Effector memory CD4-positive, alpha-beta T cell (primary cell): ENCODE results near the gene GPM6B.

Experiments
- DNase-seq, 3 donors: peaks; one replicate each; pipeline ENCODE4 v3.0.0-alpha.2; 2020
- H3K27ac ChIP-seq: 2 replicates; pipeline ENCODE4 v1.7.0; 2013; ENCODE audit warnings: mild to moderate bottlenecking, low read length, moderate library complexity; ENCODE audit not compliant: insufficient read depth, poor library complexity, severe bottlenecking
- H3K27me3 ChIP-seq: replicated peaks from 2 replicates; pipeline ENCODE4 v1.7.0; 2013; ENCODE audit warnings: mild to moderate bottlenecking, low read length; ENCODE audit not compliant: insufficient read depth, control insufficient read depth, poor library complexity, severe bottlenecking
- H3K36me3 ChIP-seq: 2 replicates; pipeline ENCODE4 v1.7.0; 2013; ENCODE audit warnings: mild to moderate bottlenecking, low read length, moderate library complexity; ENCODE audit not compliant: control insufficient read depth, insufficient read depth
- H3K4me1 ChIP-seq: 2 replicates; pipeline ENCODE4 v1.7.0; 2013; ENCODE audit warnings: low read length, mild to moderate bottlenecking; ENCODE audit not compliant: control insufficient read depth, insufficient read depth, poor library complexity, severe bottlenecking
- H3K4me3 ChIP-seq: 2 replicates; pipeline ENCODE4 v1.7.0; 2013; ENCODE audit warnings: low read length, low read depth, mild to moderate bottlenecking; ENCODE audit not compliant: insufficient read depth, poor library complexity, severe bottlenecking
- H3K9me3 ChIP-seq: 2 replicates; pipeline ENCODE4 v1.7.0; 2013; ENCODE audit warnings: mild to moderate bottlenecking, low read length, moderate library complexity; ENCODE audit not compliant: control insufficient read depth

The GPM6B gene

DNA sequence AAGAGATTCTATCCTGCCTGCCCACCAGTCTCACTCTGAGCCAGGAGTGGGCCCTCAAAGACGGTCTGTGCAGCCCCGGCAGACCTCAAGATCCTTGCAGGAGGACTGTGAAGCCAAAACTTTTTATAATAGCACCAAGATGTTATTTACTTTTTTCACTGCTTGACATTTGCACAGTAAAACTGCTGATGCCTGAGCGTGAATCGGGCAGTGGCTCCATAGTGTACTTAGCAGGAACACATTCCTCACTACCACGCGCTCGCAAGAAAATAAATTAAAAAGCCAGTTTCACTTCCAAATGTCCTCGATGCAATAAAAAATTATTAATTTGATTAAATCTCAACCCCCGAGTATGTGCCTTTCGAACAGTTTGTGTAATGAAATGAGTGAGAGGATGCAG, 22.5 kb downstream of the GPM6B start:
- DNase-seq = no peak
- H3K36me3 ChIP-seq = no peaks in the 10 kb centered on the region
- no peak overlapping the region for H3K27ac ChIP-seq
- H3K4me3 ChIP-seq = no peak overlapping the region
- no peaks in the 10 kb centered on the region for H3K9me3 ChIP-seq
- H3K4me1 ChIP-seq = no peaks in the 10 kb centered on the region
- no peaks in the 10 kb centered on the region for H3K27me3 ChIP-seq

DNA sequence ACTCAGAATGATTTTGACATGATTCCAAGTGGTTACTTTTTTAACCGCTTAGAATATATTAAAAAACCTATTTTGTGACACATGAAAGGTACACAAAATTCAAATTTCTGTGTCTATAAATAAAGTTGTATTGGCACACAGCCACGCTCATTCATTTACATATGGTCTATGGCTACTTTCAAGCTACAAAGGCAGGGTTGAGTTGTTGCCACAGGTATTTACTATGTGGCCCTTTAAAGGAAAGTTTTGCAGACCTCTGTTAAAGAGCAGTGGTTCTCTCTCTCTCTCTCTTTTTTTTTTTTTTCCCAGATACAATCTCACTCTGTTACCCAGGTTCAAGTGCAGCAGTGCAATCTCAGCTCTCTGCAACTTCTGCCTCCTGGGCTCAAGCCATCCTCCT, 23.0 kb downstream of the GPM6B start:
- no peak for DNase-seq
- no peak overlapping the region for H3K4me3 ChIP-seq
- H3K4me1 ChIP-seq = no peaks in the 10 kb centered on the region
- H3K9me3 ChIP-seq = no peaks in the 10 kb centered on the region
- H3K36me3 ChIP-seq = no peaks in the 10 kb centered on the region
- no peaks in the 10 kb centered on the region for H3K27me3 ChIP-seq
- no peak overlapping the region for H3K27ac ChIP-seq

DNA sequence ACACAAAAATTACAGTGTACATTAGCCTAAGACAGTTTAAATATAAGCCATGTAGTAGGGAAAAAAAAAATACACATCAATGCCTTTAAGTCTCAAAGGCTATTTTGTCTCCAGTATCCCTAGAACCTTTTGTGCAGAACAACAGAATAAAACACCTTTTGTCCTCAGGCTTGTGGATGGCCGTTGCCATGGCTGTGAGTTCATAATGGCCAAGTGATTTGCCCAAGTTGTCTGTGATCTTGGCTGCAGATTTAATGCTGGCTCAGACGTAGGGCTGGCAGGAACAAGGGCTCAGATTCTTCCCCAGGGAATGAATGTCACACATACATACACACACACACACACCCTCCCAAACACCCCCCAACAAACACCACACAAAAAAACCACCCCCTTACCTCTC, 25.3 kb downstream of the GPM6B start:
- Histone ChIP-seq H3K4me1 (no peaks in the 10 kb centered on the region), H3K27me3 (no peaks in the 10 kb centered on the region), H3K36me3 (no peaks in the 10 kb centered on the region), H3K9me3 (no peaks in the 10 kb centered on the region), H3K27ac (no peak overlapping the region), H3K4me3 (no peak overlapping the region)
- DNase-seq = no peak

GRCh38 chrX:13791145-13791544, 25.7 kb downstream of the GPM6B start:
- H3K4me3 ChIP-seq = no peak overlapping the region
- no peak overlapping the region for H3K27ac ChIP-seq
- no peaks in the 10 kb centered on the region for H3K27me3 ChIP-seq
- no peaks in the 10 kb centered on the region for H3K36me3 ChIP-seq
- no peak for DNase-seq
- no peaks in the 10 kb centered on the region for H3K4me1 ChIP-seq
- H3K9me3 ChIP-seq = no peaks in the 10 kb centered on the region

GRCh38 chrX:13790206-13791131, 26.4 kb downstream of the GPM6B start:
- H3K4me3 ChIP-seq = no peak overlapping the region
- no peaks in the 10 kb centered on the region for H3K4me1 ChIP-seq
- H3K36me3 ChIP-seq = no peaks in the 10 kb centered on the region
- no peaks in the 10 kb centered on the region for H3K9me3 ChIP-seq
- H3K27me3 ChIP-seq = no peaks in the 10 kb centered on the region
- H3K27ac ChIP-seq = no peak overlapping the region
- DNase-seq = no peak

GRCh38 chrX:13786048-13786447, 30.8 kb downstream of the GPM6B start:
- no peaks in the 10 kb centered on the region for H3K4me1 ChIP-seq

GRCh38 chrX:13780868-13781427, 35.9 kb downstream of the GPM6B start:
- peaks cover 5% of the 10 kb centered on the region for H3K36me3 ChIP-seq
- no peaks in the 10 kb centered on the region for H3K27me3 ChIP-seq
- no peak for DNase-seq
- H3K9me3 ChIP-seq = no peaks in the 10 kb centered on the region
- no peaks in the 10 kb centered on the region for H3K4me1 ChIP-seq
- H3K27ac ChIP-seq = no peak overlapping the region
- H3K4me3 ChIP-seq = no peak overlapping the region

More at GRCh38 chrX:13786048-13786447, 30.8 kb downstream of the GPM6B start:
- H3K36me3 ChIP-seq = no peaks in the 10 kb centered on the region
- H3K9me3 ChIP-seq = no peaks in the 10 kb centered on the region
- DNase-seq = no peak
- H3K27me3 ChIP-seq = no peaks in the 10 kb centered on the region
- H3K4me3 ChIP-seq = no peak overlapping the region
- H3K27ac ChIP-seq = no peak overlapping the region

DNA sequence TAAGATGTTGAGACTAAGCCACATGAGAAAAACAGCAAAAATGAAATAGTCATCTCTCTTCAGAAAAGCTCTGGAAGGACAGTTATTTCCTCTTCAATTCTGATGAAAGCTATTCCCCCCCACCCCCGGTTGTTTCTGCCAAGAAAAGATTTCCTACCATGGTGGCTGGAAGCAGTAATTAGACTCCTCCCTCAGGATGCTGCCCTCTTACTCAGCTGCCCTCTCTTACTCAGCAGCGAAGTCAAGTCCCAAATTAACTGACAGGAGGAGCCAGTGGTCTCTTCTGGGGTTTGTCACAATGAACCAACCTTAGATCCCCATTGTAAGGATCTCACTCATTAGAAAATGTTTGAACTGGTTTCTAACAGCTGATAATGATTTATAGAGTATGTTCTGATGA, 38.0 kb downstream of the GPM6B start:
- H3K9me3 ChIP-seq = no peaks in the 10 kb centered on the region
- no peak overlapping the region for H3K4me3 ChIP-seq
- DNase-seq = no peak
- no peaks in the 10 kb centered on the region for H3K4me1 ChIP-seq
- peaks cover 5% of the 10 kb centered on the region for H3K36me3 ChIP-seq
- H3K27ac ChIP-seq = no peak overlapping the region
- H3K27me3 ChIP-seq = no peaks in the 10 kb centered on the region

- no peaks in the 10 kb centered on the region for H3K4me1 ChIP-seq
- no peak for DNase-seq
- H3K27ac ChIP-seq = no peak overlapping the region
- H3K9me3 ChIP-seq = no peaks in the 10 kb centered on the region
- H3K27me3 ChIP-seq = no peaks in the 10 kb centered on the region
- H3K36me3 ChIP-seq = peaks cover 15% of the 10 kb centered on the region
- no peak overlapping the region for H3K4me3 ChIP-seq
Measured at GRCh38 chrX:13776387-13776786, 40.5 kb downstream of the GPM6B start.

DNA sequence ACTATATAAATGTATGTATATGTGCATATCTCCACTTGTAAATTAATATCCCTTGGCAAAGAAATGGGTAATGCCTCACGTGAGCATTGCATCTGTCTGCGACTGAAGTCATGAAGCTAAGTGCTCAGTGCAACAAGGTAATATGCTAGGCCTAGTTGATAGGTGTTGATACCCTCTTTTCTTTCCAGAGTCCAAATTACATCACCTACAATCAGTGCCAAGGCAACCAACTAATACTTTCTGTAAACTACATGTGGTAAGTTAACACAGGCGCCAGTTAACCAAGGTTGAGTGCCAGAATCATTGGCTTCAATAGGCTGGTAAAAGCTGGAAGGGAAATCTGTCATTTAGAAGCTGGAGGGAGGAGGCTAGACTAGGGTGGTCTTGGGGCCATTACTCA, 41.1 kb downstream of the GPM6B start:
- no peaks in the 10 kb centered on the region for H3K27me3 ChIP-seq
- peaks cover 15% of the 10 kb centered on the region for H3K36me3 ChIP-seq
- no peak overlapping the region for H3K27ac ChIP-seq
- no peaks in the 10 kb centered on the region for H3K9me3 ChIP-seq
- H3K4me1 ChIP-seq = no peaks in the 10 kb centered on the region
- no peak for DNase-seq
- H3K4me3 ChIP-seq = no peak overlapping the region
